HG03378 (cell line): ENCODE data around the gene PSTK.

Experiments
- ATAC-seq: cut with Tn5 transposase; IDR thresholded peaks from one replicate; pipeline ENCODE4 v1.9.1; 2021; ENCODE audit warnings: mild to moderate bottlenecking, moderate library complexity; ENCODE audit not compliant: unreplicated experiment

The PSTK gene

GRCh38 chr10:123018531-123018930 lies 38.3 kb downstream of the PSTK start:
- ATAC-seq: no peak

GRCh38 chr10:123019264-123019663 lies 39.1 kb downstream of the PSTK start:
- ATAC-seq: no peak

- no peak for ATAC-seq
These were observed 39.9 kb downstream of the PSTK start for GRCh38 chr10:123019941-123020703.

GRCh38 chr10:123021517-123021916 lies 41.3 kb downstream of the PSTK start:
- ATAC-seq: no peak

- ATAC-seq: no peak
These were observed 44.3 kb downstream of the PSTK start for GRCh38 chr10:123024540-123024939.

GRCh38 chr10:123026302-123026701 lies 46.1 kb downstream of the PSTK start:
- no peak for ATAC-seq

GRCh38 chr10:123027861-123028260 lies 47.7 kb downstream of the PSTK start:
- no peak for ATAC-seq

- no peak for ATAC-seq
These were observed 50.9 kb downstream of the PSTK start for GRCh38 chr10:123031124-123031523.

- no peak for ATAC-seq
These were observed 54.1 kb downstream of the PSTK start for GRCh38 chr10:123034332-123034731.

GRCh38 chr10:123035467-123036086 lies 55.4 kb downstream of the PSTK start:
- no peak for ATAC-seq

- ATAC-seq: no peak
These were observed 58.8 kb downstream of the PSTK start for GRCh38 chr10:123038782-123039631.

- ATAC-seq: no peak
These were observed 59.4 kb downstream of the PSTK start for GRCh38 chr10:123039632-123039930.
